ENCODE results near the gene HSP90AA1.

DNA sequence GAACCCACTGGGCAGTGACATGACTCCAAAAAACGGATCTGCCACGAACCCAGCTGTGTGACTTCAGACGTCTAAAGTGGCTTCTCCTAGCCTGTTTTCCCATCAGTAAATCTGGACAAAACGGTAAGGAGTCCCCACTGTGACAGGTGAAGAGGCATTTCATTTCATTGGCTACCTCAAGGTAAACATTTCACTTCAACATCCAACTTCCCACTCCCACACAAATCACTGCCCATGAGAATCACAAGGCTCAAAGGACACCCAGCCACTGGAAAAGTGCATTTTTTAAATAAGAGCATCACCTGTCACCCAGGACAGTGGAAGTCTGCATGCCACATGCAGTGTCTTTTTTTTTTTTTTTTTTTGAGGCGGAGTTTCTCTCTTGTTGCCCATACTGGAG is 27.9 kb downstream of the HSP90AA1 start:
- TF ChIP-seq, protein P1, sequence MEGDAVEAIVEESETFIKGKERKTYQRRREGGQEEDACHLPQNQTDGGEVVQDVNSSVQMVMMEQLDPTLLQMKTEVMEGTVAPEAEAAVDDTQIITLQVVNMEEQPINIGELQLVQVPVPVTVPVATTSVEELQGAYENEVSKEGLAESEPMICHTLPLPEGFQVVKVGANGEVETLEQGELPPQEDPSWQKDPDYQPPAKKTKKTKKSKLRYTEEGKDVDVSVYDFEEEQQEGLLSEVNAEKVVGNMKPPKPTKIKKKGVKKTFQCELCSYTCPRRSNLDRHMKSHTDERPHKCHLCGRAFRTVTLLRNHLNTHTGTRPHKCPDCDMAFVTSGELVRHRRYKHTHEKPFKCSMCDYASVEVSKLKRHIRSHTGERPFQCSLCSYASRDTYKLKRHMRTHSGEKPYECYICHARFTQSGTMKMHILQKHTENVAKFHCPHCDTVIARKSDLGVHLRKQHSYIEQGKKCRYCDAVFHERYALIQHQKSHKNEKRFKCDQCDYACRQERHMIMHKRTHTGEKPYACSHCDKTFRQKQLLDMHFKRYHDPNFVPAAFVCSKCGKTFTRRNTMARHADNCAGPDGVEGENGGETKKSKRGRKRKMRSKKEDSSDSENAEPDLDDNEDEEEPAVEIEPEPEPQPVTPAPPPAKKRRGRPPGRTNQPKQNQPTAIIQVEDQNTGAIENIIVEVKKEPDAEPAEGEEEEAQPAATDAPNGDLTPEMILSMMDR (IDR thresholded peaks at IDR 0.05; ENCODE audit: control extremely low read depth in 1 of 3, insufficient read depth in 1 of 3, low read depth in 1 of 3, low read length in 3 of 3), result no peak
- TF ChIP-seq SP2 (IDR thresholded peaks at IDR 0.05; ENCODE audit: low read length) (no peak), TAF1 (IDR thresholded peaks at IDR 0.05; ENCODE audit: low read depth, low read length) (no peak), POLR2A (IDR thresholded peaks at IDR 0.05; ENCODE audit: control extremely low read depth in 1 of 2, low read depth in 2 of 2, low read length in 2 of 2) (no peak), RAD21 (IDR thresholded peaks at IDR 0.05 in 1 of 2, conservative IDR thresholded peaks at IDR 0.05 in 1 of 2; ENCODE audit: low read depth in 2 of 2, low read length in 2 of 2) (no peak)

All from H1 (cell line).